ENCODE data around the gene RMP24.
A peak's percentile ranks its signal among the peaks of the same experiment; 100 is the strongest.

Gene RMP24

DNA sequence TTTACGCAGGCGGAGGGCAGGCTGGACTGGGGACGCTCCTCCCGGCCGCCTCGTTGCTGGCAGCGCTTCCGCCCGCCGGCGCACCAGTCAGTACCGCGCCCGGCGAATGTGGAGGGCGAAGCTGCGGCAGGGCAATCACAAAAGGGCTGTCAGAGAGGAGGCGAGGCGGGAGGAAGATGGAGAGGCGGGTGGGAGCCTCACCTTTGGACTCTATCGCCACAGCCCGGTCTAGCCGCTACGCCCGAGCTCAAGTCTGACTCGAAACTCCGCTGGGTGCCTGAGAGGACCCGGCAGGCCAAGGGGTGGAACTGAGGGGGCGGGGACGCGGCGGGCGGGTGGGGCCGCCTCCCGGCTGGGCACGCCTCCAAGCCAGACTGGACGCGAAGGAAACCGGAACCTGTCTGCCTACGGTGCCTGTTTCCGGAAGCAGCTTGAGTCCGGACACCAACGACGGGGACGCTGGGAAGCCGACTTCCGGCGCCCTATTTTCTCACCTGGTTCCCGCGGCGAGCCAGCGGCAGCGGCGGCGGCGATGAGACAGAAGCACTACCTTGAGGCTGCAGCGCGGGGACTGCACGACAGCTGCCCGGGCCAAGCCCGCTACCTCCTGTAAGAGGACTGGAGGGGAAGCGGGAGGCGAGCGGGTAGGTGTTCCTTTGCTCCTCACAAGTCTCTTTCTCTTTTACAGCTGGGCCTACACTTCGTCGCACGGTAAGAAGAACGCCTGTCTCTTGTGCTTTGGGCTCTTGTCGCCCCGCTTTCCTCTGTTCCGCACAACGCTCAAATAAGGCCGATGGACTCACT is at the start of gene RMP24 (continued):
- no peak for TF ChIP-seq DNMT1 (CRISPR knock-in tag; IDR thresholded peaks at IDR 0.05)
- TF ChIP-seq PRPF4 (IDR thresholded peaks at IDR 0.05; ENCODE audit: low read depth, low read length, poor library complexity, severe bottlenecking): no peak
- TF ChIP-seq POGZ (CRISPR knock-in tag; IDR thresholded peaks at IDR 0.05): peak; percentile 97
- TF ChIP-seq CCDC6 (CRISPR knock-in tag; IDR thresholded peaks at IDR 0.05): peak; percentile 85
- TF ChIP-seq KAT7 (CRISPR knock-in tag; IDR thresholded peaks at IDR 0.05; ENCODE audit: borderline replicate concordance): peak; percentile 95; the same call in 1 of the 2 replicates
- TF ChIP-seq, protein P1, sequence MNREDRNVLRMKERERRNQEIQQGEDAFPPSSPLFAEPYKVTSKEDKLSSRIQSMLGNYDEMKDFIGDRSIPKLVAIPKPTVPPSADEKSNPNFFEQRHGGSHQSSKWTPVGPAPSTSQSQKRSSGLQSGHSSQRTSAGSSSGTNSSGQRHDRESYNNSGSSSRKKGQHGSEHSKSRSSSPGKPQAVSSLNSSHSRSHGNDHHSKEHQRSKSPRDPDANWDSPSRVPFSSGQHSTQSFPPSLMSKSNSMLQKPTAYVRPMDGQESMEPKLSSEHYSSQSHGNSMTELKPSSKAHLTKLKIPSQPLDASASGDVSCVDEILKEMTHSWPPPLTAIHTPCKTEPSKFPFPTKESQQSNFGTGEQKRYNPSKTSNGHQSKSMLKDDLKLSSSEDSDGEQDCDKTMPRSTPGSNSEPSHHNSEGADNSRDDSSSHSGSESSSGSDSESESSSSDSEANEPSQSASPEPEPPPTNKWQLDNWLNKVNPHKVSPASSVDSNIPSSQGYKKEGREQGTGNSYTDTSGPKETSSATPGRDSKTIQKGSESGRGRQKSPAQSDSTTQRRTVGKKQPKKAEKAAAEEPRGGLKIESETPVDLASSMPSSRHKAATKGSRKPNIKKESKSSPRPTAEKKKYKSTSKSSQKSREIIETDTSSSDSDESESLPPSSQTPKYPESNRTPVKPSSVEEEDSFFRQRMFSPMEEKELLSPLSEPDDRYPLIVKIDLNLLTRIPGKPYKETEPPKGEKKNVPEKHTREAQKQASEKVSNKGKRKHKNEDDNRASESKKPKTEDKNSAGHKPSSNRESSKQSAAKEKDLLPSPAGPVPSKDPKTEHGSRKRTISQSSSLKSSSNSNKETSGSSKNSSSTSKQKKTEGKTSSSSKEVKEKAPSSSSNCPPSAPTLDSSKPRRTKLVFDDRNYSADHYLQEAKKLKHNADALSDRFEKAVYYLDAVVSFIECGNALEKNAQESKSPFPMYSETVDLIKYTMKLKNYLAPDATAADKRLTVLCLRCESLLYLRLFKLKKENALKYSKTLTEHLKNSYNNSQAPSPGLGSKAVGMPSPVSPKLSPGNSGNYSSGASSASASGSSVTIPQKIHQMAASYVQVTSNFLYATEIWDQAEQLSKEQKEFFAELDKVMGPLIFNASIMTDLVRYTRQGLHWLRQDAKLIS (CRISPR knock-in tag; IDR thresholded peaks at IDR 0.05): no peak
- TF ChIP-seq ZBTB7B (CRISPR knock-in tag; IDR thresholded peaks at IDR 0.05): 0 out of 2 replicates have a peak, but pooled peaks have one; percentile 4
- 0 out of 2 replicates have a peak, but pooled peaks have one; percentile 76 for TF ChIP-seq SRY (CRISPR knock-in tag; IDR thresholded peaks at IDR 0.05)
- TF ChIP-seq ZNF563 (CRISPR knock-in tag; IDR thresholded peaks at IDR 0.05): peak; percentile 72; the same call in 1 of the 2 replicates
- no peak for TF ChIP-seq NFE2L1 (CRISPR knock-in tag; IDR thresholded peaks at IDR 0.05; ENCODE audit: borderline replicate concordance)
- TF ChIP-seq, protein P2, sequence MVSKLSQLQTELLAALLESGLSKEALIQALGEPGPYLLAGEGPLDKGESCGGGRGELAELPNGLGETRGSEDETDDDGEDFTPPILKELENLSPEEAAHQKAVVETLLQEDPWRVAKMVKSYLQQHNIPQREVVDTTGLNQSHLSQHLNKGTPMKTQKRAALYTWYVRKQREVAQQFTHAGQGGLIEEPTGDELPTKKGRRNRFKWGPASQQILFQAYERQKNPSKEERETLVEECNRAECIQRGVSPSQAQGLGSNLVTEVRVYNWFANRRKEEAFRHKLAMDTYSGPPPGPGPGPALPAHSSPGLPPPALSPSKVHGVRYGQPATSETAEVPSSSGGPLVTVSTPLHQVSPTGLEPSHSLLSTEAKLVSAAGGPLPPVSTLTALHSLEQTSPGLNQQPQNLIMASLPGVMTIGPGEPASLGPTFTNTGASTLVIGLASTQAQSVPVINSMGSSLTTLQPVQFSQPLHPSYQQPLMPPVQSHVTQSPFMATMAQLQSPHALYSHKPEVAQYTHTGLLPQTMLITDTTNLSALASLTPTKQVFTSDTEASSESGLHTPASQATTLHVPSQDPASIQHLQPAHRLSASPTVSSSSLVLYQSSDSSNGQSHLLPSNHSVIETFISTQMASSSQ (IDR thresholded peaks at IDR 0.05; ENCODE audit: low read depth): peak; percentile 57; the same call in 1 of the 2 replicates
- TF ChIP-seq, protein P2 (CRISPR knock-in tag; IDR thresholded peaks at IDR 0.05; ENCODE audit: borderline replicate concordance): peak; percentile 53; the same call in 1 of the 2 replicates
- peak; percentile 14 for TF ChIP-seq ARNTL (CRISPR knock-in tag; IDR thresholded peaks at IDR 0.05)
- no peak for TF ChIP-seq U2AF2 (IDR thresholded peaks at IDR 0.05; ENCODE audit: low read depth, low read length)
- TF ChIP-seq ZNF703 (CRISPR knock-in tag; IDR thresholded peaks at IDR 0.05; ENCODE audit: borderline replicate concordance): no peak; the same call in 1 of the 2 replicates
- TF ChIP-seq, protein P3, sequence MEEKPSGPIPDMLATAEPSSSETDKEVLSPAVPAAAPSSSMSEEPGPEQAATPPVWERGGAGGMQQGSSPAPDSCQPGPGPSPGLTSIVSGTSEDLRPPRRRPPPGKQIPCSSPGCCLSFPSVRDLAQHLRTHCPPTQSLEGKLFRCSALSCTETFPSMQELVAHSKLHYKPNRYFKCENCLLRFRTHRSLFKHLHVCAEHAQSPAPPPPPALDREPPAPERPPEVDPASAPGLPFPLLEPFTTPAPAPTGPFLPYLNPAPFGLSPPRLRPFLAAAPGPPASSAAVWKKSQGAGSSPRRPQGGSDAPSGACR (CRISPR knock-in tag; IDR thresholded peaks at IDR 0.05): no peak
- TF ChIP-seq SRF (IDR thresholded peaks at IDR 0.05; ENCODE audit: low read depth, low read length): peak; percentile 68; the same call in 1 of the 2 replicates
- TF ChIP-seq ZNF75D (CRISPR knock-in tag; IDR thresholded peaks at IDR 0.05; ENCODE audit: borderline replicate concordance): no peak
- TF ChIP-seq ZFP37 (CRISPR knock-in tag; IDR thresholded peaks at IDR 0.05; ENCODE audit: borderline replicate concordance): peak; percentile 73; the same call in 1 of the 2 replicates
- no peak for TF ChIP-seq ZNF10 (CRISPR knock-in tag; IDR thresholded peaks at IDR 0.05; ENCODE audit: borderline replicate concordance, low read depth)
- TF ChIP-seq GTF3A (CRISPR knock-in tag; conservative IDR thresholded peaks at IDR 0.05): no peak
